NCI-H187 treated with DMSO at 0.1 percent for 48 hours (cell line): ENCODE data around the gene BCAS4.
"Not testable (repeated sequence)": the region's sequence is repeated elsewhere in the genome, so short reads cannot be mapped to it uniquely, and the experiment has no call there.

Experiments
- DNase-seq: peaks from one replicate; lab custom pipeline; 2025; lab: John Stamatoyannopoulos, UW

Gene BCAS4

DNA sequence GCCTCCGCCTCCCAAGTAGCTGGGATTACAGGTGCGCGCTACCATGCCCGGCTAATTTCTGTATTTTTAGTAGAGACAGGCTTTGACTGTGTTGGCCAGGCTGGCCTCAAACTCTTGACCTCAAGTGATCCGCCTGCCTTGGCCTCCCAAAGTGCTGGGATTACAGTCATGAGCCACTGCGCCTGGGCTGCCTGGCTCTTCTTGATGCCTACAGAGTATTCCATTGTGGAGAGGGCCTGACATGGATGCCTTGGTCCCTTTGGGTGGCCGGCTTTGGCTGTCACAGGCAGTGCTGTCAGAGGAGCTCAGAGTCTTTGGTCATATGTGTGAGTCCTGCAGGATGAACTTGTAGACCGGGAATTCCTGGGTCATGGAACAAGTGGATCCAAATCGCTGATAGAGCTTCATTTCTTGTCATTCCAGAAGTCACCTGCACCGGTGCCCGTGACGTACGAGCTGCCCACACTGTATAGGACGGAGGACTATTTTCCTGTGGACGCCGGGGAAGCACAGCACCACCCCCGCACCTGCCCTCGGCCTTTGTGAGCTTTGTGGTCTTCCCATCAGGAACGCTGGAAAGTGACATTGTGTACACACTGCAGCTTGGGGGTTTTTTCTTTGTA is 81.3 kb downstream of the BCAS4 start:
- no peak for DNase-seq

DNA sequence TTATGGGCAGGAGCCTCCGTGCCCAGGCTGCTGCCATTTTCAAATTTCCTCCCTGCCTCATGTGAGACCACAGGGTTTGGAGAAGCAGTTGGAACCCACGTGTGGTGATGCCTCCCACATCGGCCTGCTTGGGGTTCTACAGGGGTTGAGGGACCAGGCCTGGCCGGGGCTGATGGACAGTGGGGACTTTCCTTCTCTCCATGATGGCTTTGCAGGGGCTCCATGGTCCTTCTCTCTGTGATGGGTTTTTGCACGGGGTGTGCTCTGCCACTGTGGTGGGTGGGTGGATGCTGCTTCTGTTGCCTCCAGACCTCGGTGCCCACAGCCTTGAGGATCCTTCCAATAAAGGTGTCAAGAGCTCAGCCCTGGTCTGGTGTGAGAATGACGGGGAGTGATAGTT is 82.0 kb downstream of the BCAS4 start:
- no peak for DNase-seq

DNA sequence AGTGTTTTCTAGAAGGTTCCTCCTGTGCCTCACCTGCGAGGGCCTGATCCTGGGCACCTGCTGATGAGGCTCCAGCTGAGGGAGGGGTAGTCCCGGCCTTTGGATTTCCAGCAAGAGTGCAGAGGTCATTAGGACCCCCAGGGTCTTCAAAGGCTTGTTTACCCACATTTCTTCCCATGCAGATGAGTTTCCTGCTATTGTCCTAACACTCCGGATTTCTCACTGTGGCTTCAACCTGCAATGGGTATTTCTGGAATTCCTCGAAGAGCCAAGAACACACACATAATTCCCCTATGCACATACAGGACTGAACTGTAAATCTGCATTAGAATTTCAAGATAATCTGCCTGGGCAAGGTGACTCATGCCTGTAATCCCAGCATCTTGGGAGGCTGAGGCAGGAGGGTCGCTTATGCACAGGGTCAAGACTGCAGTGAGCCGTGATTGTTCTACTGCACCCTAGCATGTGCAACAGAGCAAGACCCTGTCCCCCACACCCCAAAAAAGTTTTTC is 82.4 kb downstream of the BCAS4 start:
- DNase-seq, result no peak

DNA sequence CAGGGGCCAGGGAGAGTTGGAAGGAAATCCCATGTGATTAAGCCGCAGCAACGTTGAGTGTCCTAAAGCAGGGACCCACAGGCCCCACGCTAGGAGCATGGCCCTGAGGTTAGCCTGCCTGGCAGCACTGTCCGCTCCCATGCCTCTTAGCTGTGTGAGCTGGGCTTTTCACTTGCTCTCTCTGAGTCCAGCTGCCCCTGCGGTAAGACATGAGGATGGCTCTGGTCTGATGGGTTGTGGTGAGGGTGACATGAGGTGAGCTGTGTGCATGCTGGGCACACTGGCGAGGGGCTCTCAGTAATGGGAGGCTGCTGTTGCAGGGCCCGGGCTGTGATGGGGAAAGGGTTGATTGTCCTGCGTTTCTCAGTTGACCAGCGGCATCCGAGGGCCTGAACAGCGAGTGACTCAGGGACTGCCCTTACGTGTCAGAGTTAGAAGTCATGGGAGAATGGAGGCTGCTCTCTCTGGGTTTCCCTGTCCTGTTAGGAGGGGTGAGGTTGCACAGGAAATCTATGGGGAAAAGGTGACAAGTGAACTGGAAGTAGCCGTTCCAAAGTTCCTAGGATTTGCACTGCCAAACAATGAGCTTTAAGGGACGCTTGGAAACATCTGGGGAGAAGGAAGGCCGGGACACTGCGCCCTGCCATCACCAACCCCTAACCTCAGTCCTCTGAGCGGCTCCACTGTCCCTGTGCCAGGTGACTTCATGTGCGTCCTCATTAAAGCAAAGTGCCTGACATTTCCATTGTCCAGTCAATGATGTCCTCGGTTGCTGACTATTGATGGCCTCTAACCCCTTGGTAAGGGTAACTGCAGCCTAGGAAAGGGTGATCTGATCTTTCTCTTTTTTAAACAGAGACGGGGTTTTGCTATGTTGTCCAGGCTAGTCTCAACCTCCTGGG is 85.0 kb downstream of the BCAS4 start:
- DNase-seq, result no peak

DNA sequence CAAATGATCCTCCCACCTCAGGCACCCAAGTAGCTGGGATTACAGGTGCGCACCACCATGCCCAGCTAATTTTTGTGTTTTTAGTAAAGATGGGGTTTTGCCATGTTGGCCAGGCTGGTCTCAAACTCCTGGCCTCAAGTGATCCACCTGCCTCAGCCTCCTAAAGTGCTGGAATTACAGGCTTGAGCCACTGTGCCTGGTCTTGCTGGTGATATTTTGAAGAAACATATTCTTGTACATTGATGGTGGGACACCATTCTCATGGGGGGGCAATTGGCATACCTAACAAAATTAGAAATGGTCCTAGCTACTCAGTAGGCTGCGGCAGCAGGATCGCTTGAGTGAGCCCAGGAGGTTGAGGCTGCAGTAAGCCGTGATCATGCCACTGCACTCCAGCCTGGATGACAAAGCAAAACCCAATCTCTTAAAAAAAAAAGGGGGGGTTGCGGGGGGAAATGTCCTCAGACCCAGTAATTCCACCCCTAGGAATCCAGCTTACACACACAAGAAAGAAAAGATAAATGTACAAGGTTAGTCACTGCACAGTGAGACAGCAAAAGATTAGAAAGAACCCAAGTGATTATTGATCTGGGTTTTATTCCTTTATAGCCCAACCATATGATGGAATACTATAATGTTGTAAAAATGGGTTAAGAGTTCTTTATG is 87.0 kb downstream of the BCAS4 start:
- DNase-seq, result not testable (repeated sequence)

DNA sequence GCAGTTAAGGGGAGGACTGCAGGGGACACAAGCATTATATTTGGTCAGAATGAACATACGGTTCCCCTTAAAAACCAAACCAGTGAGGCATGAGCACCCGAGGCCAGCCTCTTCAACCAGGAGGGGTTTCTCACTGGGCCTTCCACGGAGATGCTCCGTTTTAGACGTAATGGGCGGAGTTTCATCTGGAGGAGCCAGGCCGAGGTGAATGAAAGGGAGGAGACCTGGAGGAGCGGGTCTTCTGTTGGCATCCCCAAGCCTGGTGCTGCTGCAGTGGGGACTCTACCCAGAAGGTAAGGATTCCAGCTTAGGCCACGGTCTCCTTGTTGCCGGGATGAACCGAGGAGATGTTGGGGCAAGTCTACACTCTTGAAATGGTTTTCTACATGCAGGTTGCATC is 89.0 kb downstream of the BCAS4 start:
- no peak for DNase-seq

DNA sequence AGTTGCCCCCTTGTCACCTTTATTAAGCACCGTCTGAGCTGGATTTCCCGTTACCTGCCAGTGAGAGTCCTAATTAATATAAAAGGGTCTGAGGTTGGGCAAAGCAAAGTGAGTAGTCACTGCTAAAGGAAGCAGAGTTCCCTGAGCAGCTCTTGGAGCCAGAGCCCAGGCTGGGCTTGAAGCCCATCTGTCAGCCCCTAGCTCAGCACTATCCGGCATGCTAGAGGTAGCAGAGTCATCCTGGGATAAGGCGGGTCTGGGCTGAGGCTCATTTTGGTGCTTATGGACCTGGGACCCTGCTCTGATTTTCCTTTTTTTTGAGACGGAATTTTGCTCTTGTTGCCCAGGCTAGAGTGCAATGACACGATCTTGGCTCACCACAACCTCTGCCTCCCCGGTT is 90.2 kb downstream of the BCAS4 start:
- DNase-seq, result no peak

DNA sequence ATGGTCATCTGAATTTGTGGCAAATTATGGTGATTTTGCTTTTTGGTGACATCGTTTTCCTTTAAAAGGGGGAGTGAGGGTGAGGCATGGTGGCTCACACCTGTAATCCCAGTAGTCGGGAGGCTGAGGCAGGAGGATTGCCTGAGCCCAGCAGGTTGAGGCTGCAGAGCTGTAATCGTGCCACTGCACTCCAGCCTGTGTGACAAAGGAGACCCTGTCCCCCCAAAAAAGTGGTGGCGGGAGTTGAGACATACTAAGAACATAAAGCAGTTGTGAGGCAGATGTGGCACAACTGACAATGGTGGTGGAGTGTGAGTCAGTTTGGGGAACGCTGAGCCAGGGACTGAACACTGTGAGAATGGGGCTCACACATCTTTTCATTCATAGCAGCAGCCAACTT is 90.9 kb downstream of the BCAS4 start:
- DNase-seq, result no peak

DNA sequence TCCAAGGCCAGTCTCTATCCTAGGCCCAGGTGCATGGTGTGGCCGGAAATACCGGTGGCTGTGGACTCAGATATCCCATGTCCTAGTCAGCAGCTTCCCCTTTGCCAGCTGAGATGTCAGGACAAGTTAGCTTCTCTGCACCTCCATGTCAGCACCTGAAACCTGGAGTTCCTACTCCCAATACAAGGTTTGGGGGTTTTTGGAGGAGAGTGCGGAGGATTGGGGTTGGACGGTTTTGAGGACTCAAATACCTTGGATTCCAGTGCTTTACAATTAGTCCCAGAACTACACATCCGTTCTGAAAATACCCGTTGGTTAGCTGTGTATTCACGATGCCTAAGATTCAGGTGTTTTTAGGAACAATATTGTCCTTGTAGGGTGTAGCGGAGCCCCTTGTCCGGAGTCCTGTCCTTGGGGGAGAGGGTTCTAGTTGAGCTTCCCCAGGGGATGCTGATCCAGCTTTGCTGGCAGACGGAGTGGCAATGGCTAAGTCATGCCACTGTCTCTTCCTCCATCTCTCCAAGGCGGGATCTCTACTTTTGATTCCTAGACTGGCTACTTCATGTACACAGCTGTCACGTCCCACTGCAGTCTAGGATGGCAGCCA is 91.4 kb downstream of the BCAS4 start:
- no peak for DNase-seq

DNA sequence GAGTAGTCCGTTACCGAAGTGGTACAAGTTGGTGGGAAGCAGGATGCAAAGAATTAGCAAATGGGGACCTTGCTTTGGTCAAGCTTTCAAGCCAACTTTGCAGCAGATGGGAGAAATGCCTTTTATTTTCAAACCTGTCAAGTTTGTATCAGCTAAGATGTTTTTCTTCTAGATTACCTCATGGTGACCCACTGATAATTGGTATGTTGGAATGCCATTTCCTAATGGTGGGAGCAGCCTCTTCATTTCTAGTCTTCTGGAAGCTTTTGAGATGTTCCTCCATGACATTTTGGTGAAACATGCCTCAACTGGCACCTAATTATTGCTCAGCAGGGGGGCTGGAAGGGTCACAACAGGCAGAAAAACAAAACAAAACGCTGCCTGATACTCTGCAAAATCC is 92.7 kb downstream of the BCAS4 start:
- no peak for DNase-seq

DNA sequence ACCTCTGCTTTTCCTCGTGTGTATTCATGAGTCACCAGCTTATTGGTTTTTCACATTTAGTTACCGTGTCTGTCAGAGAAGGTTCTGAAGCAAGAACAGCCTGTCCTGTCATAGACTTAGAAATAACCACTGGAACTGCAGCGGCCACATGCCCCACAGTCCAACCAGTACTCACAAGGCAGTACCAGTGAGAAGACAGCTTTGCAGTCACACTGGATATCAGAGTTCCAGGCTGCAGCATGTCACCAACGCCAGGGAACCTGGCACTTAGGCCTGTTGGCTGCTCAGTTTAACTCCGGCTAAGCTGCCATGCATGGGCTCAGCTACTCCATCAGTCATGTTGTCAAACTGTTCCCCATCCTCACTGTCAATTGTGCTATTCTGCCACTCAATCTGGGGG is 96.3 kb downstream of the BCAS4 start:
- no peak for DNase-seq

DNA sequence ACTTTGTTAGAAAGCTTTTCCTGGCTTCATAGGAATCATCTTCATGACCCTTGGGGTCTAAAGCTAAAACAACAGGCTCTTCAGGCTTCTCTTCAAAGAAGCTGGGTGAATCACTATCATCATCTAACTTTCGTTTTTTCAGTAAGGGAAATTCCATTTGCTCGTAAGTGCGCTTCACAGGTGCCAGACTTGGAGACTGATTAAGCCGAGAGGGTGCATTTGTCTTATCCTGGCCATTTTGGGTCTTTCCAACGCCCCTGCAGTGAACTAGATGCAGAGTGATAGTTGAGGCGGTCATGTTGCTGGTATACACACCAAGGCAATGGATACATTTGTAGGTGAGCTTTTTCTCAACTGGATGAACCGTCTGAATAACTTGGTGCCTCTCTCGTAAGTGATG is 97.5 kb downstream of the BCAS4 start:
- DNase-seq, result no peak

DNA sequence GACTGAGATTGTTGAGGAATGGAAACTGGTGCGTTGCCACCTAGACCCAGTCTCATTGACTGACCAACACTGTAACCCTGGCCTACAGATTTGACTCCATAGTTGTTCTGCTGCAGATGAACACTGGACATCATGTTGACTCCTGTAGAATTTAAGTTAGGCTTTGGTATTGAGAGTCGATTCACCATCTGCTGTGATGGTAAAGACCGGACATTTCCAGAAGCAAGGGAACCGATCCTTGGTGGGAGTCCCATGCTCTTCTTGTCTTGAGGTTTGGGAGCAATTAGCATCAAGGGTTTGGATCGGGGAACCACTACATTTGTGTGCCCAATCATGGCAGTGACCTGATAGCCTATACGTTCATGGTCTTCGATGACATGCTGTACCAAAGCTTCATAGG is 98.8 kb downstream of the BCAS4 start:
- no peak for DNase-seq

DNA sequence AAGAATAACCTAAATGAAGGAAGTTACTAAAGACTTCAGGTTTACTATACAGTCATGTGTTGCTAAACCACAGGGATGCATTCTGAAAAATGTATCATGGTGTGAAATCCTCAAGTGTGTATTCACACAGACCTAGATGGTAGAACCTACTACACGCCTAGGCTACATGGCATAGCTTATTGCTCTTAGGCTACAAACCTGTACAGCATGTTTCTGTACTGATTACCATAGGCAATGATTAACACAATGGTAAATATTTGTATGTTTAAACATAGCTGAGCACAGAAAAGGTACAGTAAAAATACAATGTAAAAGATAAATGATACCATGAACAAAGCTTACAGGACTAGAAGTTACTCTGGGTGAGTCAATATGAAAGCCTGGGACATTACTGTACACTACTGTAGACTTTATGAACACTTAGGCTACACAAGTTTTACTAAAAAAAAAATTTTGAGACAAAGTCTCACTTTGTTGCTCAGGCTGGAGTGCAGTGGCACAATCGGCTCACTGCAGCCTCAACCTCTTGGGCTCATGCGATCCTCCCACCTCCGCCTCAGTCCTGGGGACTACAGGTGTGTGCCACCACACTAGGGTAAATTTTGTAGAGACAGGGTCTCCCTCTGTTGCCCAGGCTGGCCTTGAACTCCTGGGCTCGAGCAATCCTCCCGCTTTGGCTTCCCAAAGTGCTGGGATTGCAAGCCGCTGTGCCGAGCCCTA is 100.4 kb downstream of the BCAS4 start:
- no peak for DNase-seq

DNA sequence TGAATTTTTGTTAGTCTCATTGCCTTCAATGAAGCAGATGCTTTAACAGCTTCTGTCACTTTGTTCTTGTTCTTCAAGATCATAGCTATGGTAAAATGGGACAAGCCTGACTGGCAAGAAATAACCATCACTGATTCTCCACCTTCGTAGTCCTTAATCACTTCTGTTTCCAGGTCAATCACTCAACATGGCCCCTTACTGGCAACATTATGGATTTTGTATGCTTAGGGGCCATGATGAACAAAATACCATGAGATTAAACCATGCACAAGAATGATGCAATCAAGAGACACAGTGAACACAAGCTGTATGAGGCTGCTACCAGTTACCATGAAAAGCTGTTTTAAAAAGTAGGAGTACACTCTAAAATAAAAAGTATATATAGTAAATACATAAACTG is 103.6 kb downstream of the BCAS4 start:
- DNase-seq, result no peak

DNA sequence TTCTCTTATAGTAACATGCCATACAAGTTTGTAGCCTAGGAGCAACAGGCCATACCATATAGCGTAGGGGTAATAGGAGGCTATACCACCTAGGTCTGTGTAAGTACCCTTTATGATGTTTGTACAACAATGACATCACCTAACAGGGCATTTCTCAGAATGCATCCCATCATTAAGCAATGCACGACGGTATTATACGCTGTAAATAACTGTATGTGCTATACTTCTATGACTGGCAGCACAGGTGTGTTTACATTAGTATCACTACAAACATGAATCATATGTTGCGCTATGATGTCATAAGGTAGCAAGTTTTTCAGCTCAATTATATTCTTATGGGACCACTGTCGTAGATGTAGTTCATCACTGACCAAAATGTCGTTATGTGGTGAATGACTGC is 105.4 kb downstream of the BCAS4 start:
- no peak for DNase-seq

DNA sequence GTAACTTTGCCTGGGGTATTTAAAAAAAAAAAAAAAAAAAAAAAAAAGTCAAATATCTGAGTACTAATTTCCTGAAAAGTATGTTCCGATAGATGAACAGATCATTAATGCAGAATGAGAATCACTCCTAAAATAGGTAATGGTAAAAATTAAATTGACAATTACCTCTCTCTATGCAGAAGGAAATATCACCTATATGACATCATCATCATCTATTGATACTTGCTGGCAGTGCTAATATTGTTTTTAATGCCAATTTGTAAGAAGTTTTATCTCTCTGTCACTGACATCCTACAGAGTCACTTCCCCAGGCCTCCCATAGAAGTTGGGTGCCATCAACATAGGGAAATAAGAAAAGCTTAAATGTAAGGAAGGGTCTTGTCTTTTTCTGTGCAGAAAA is 106.4 kb downstream of the BCAS4 start:
- DNase-seq, result no peak

DNA sequence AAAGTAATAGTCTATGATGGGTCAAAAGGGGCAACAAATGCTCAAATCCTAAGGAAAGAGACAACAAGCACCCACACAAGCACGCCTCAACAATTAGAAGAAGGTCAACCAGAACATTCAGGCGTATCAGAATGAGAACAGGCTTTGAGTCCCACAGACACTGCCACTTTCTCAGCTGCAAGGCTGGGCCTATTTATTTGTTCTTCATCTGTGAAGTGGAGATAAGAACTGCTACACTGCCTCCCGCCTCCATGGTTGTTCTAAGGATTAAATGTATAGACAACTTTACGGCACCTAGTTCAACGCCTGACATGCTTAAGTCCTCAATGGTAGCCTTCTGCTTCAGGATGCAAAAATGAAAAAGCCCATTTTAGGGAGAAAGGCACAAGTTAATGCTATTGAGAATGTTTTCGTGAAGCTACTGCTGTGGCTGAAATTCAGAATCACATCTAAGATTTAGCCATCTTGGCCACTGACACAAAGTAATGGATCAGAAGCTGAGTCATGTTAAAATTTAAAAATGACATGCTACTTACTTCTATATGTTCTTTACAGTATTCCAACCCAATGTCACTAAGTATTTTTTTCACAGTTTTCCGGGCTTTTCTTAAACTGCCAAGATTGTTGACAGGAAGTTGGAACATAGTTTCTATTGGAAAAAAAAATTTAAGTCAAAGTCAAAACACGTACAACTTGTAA is 108.6 kb downstream of the BCAS4 start:
- DNase-seq, result no peak

DNA sequence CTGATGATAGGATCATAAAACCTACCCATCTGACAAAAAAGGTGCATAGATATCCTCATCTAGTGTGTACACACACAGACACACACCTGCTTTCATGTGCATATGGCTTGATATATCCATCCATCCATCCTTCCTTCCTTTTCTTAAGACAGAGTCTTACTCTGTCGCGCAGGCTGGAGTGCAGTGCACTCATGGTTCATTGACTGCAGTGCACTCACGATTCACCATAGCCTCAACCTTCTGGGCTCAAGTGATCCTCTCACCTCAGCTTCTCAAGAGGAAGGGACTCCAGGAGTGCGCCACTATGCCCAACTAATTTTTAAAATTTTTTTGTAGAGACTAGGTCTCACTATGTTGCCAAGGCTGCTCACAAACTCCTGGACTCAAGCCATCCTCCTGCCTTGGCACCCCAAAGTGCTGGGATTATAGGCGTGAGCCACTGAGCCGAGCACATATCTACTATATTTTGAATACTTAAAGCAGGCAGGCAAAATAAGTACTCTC is 109.3 kb downstream of the BCAS4 start:
- DNase-seq, result no peak

DNA sequence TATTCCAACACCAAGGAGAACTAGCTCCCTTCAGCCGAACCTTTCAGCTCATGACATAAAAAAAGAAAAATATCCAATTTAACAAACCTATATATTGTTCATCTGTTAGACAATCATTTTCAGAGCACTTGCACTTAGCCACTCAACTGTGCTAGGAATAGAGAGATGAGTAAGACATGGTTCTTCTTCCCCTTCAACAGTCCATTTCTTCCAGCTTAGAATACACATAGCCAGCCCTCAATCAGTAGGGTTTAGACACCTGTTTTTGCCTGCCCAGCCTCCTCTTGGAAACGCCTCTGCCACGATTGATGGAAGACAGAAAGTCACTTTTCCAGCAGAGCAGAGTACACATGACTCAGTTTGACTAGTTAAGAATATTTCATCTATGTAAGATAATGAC is 114.6 kb downstream of the BCAS4 start:
- no peak for DNase-seq

DNA sequence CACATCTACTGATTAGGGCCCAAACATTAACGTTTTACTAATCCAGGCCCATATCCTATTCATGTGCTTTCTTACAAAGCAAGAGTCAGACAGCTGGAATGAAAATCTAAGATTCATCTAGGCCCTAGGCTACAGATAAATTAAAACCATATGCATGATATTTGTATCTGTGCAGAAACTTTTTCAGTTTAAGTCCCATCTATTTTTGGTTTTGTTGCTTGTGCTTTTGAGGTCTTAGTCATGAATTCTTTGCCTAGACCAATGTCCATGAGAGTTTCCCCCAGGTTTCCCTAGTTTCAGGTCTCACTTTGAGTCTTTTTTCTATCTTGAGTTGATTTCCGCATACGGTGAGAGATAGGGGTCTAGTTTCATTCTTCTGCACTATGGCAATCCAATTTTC is 116.2 kb downstream of the BCAS4 start:
- no peak for DNase-seq
